GM21786 (cell line): ENCODE results near the gene BBS9.
"Not testable (repeated sequence)": the region's sequence is repeated elsewhere in the genome, so short reads cannot be mapped to it uniquely, and the experiment has no call there.

ENCODE experiments used
- ATAC-seq: cut with Tn5 transposase; IDR thresholded peaks from one replicate; pipeline ENCODE4 v1.9.1; 2021; ENCODE audit not compliant: unreplicated experiment

The BBS9 gene

GRCh38 chr7:33271839-33272371 lies 142.5 kb downstream of the BBS9 start:
- ATAC-seq = not testable (repeated sequence)

- no peak for ATAC-seq
Observed at GRCh38 chr7:33273356-33273755, 144.0 kb downstream of the BBS9 start.

GRCh38 chr7:33276325-33276724 lies 147.0 kb downstream of the BBS9 start:
- ATAC-seq = no peak

GRCh38 chr7:33276729-33277128 lies 147.4 kb downstream of the BBS9 start:
- no peak for ATAC-seq

GRCh38 chr7:33278095-33278494 lies 148.7 kb downstream of the BBS9 start:
- ATAC-seq = no peak

- no peak for ATAC-seq
Observed at GRCh38 chr7:33286501-33286900, 157.1 kb downstream of the BBS9 start.

- no peak for ATAC-seq
Observed at GRCh38 chr7:33287738-33288137, 158.4 kb downstream of the BBS9 start.

- ATAC-seq = no peak
Observed at GRCh38 chr7:33298848-33299247, 169.5 kb downstream of the BBS9 start.

- ATAC-seq = no peak
Observed at GRCh38 chr7:33299425-33299824, 170.1 kb downstream of the BBS9 start.

- no peak for ATAC-seq
Observed at GRCh38 chr7:33300131-33300530, 170.8 kb downstream of the BBS9 start.

- ATAC-seq = no peak
Observed at GRCh38 chr7:33300742-33301141, 171.4 kb downstream of the BBS9 start.

GRCh38 chr7:33303978-33304557 lies 174.7 kb downstream of the BBS9 start:
- ATAC-seq = not testable (repeated sequence)

GRCh38 chr7:33307205-33307604 lies 177.8 kb downstream of the BBS9 start:
- no peak for ATAC-seq

GRCh38 chr7:33310546-33310945 lies 181.2 kb downstream of the BBS9 start:
- ATAC-seq = no peak

- ATAC-seq = no peak
Observed at GRCh38 chr7:33325754-33326484, 196.6 kb downstream of the BBS9 start.

- ATAC-seq = no peak
Observed at GRCh38 chr7:33326485-33326848, 197.1 kb downstream of the BBS9 start.

GRCh38 chr7:33327427-33327826 lies 198.1 kb downstream of the BBS9 start:
- ATAC-seq = no peak

- ATAC-seq = no peak
Observed at GRCh38 chr7:33334349-33334748, 205.0 kb downstream of the BBS9 start.

- ATAC-seq = no peak
Observed at GRCh38 chr7:33336820-33337219, 207.5 kb downstream of the BBS9 start.

GRCh38 chr7:33339074-33339790 lies 209.9 kb downstream of the BBS9 start:
- ATAC-seq = no peak

- no peak for ATAC-seq
Observed at GRCh38 chr7:33346055-33346454, 216.7 kb downstream of the BBS9 start.

GRCh38 chr7:33350577-33350976 lies 221.2 kb downstream of the BBS9 start:
- ATAC-seq = no peak
